GM13977 (cell line): ENCODE results near the gene TSPAN32.

Source experiments
- DNase-seq: peaks from one replicate; pipeline ENCODE4 v3.0.0; 2012; ENCODE audit warnings: low spot score
- CTCF ChIP-seq: IDR thresholded peaks from 2 replicates; pipeline ENCODE4 v1.5.1; 2012; ENCODE audit warnings: mild to moderate bottlenecking, control low read depth; ENCODE audit not compliant: insufficient read depth; ENCODE audit errors: extremely low read depth, missing control alignments
- in situ Hi-C: fragments of 300-500 bp; cut with MboI; formaldehyde crosslinking; loops from one replicate; pipeline ENCODE4 v1.12.0; 2022; ENCODE audit warnings: low sequenced_read_pairs, low pct_unique_long_range_greater_than_20kb, mixed read lengths, inconsistent platforms; ENCODE audit not compliant: unreplicated experiment

The TSPAN32 gene

GRCh38 chr11:2309251-2310072 is 7.6 kb downstream of the TSPAN32 start:
- TF ChIP-seq CTCF, result no peak
- no peak for DNase-seq
- in situ Hi-C loops, result no loop called here

- in situ Hi-C loops, result no loop called here
- DNase-seq, result no peak
- no peak for TF ChIP-seq CTCF
Measured at GRCh38 chr11:2310073-2310785, 8.4 kb downstream of the TSPAN32 start.

GRCh38 chr11:2310786-2311352 is 9.1 kb downstream of the TSPAN32 start:
- DNase-seq, result no peak
- in situ Hi-C loops, result no loop called here

GRCh38 chr11:2311353-2312133 is 9.7 kb downstream of the TSPAN32 start:
- no peak for TF ChIP-seq CTCF
- in situ Hi-C loops, result no loop called here
- no peak for DNase-seq

More at GRCh38 chr11:2310786-2311352, 9.1 kb downstream of the TSPAN32 start:
- TF ChIP-seq CTCF, result no peak

GRCh38 chr11:2312232-2313042 is 10.6 kb downstream of the TSPAN32 start:
- no peak for TF ChIP-seq CTCF
- in situ Hi-C loops, result no loop called here
- no peak for DNase-seq
